Measurements from ENCODE around the gene NUP210L. TPM values are rescaled to one million over a fixed set of nuclear protein-coding genes. Genes with fewer than 3 reads are reported as not detected.
"Not testable (repeated sequence)": the region's sequence is repeated elsewhere in the genome, so short reads cannot be mapped to it uniquely, and the experiment has no call there.

Gene NUP210L
- total and polyA plus RNA-seq, 7 donors: under 0.01 to 0.01 (median under 0.01) TPM; not detected in 4

DNA sequence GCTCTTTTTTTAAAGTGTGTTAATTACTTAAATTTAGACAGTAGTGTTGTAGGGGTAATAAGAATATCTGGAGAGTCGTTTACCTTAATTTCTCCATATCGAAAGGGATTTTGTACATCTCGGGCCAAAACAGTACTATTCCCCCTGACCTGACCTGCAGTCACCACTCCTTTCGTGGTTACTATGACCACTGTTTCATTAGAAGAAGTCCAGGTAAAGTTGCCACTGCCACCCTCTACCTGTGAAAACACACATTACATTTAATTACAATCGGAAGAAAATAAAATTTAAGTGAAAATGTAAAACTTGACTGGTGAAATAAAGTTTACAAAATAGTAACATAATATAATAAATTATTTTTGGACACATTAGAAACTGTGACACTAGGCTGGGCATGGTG is 37.2 kb downstream of the NUP210L start:
- Histone ChIP-seq H3K4me1 (no peaks in the 10 kb centered on the region), H3K27me3 (no peaks in the 10 kb centered on the region), H3K4me3 (no peak overlapping the region), H3K27ac (no peak overlapping the region), H3K36me3 (no peaks in the 10 kb centered on the region), H3K9me3 (no peaks in the 10 kb centered on the region)
- no peak for DNase-seq
- WGBS, 2 donors: 76 to 83% methylated on average over 5 of the region's 5 CpGs
- TF ChIP-seq, protein P1, sequence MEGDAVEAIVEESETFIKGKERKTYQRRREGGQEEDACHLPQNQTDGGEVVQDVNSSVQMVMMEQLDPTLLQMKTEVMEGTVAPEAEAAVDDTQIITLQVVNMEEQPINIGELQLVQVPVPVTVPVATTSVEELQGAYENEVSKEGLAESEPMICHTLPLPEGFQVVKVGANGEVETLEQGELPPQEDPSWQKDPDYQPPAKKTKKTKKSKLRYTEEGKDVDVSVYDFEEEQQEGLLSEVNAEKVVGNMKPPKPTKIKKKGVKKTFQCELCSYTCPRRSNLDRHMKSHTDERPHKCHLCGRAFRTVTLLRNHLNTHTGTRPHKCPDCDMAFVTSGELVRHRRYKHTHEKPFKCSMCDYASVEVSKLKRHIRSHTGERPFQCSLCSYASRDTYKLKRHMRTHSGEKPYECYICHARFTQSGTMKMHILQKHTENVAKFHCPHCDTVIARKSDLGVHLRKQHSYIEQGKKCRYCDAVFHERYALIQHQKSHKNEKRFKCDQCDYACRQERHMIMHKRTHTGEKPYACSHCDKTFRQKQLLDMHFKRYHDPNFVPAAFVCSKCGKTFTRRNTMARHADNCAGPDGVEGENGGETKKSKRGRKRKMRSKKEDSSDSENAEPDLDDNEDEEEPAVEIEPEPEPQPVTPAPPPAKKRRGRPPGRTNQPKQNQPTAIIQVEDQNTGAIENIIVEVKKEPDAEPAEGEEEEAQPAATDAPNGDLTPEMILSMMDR (IDR thresholded peaks at IDR 0.05): no peak
- TF ChIP-seq EP300 (IDR thresholded peaks at IDR 0.05) (no peak), POLR2AphosphoS5 (IDR thresholded peaks at IDR 0.05) (no peak), POLR2A (IDR thresholded peaks at IDR 0.05) (no peak)
- intact Hi-C loops (cut with DNase I): no loop called here

DNA sequence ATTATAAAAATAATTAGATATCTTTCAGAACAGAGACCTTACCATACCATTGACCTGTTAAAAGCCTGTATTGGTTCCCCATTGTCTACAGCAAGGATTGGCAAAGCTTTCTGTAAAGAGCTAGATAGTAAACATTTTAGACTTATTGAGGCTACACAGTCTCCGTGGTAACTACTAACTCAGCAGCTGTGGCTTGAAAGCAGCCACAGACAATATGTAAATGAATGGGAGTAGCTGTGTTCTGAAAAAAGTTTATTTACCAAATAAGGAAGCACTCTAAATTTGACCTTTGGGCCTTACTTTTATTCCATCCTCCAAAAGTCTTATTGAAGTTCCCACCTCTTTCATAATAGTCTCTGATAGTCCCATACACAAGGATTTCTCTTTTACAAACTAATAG is 39.7 kb downstream of the NUP210L start:
- Histone ChIP-seq H3K4me1 (no peaks in the 10 kb centered on the region), H3K36me3 (no peaks in the 10 kb centered on the region), H3K27me3 (no peaks in the 10 kb centered on the region), H3K27ac (no peak overlapping the region), H3K9me3 (no peaks in the 10 kb centered on the region), H3K4me3 (no peak overlapping the region)
- DNase-seq: no peak
- 0 to 17% methylated on average over 1 of the region's 1 CpG for WGBS, 2 donors
- TF ChIP-seq EP300 (IDR thresholded peaks at IDR 0.05): no peak
- TF ChIP-seq, protein P1 (IDR thresholded peaks at IDR 0.05): no peak
- TF ChIP-seq POLR2A (IDR thresholded peaks at IDR 0.05): no peak
- TF ChIP-seq POLR2AphosphoS5 (IDR thresholded peaks at IDR 0.05): no peak
- intact Hi-C loops (cut with DNase I): no loop called here

DNA sequence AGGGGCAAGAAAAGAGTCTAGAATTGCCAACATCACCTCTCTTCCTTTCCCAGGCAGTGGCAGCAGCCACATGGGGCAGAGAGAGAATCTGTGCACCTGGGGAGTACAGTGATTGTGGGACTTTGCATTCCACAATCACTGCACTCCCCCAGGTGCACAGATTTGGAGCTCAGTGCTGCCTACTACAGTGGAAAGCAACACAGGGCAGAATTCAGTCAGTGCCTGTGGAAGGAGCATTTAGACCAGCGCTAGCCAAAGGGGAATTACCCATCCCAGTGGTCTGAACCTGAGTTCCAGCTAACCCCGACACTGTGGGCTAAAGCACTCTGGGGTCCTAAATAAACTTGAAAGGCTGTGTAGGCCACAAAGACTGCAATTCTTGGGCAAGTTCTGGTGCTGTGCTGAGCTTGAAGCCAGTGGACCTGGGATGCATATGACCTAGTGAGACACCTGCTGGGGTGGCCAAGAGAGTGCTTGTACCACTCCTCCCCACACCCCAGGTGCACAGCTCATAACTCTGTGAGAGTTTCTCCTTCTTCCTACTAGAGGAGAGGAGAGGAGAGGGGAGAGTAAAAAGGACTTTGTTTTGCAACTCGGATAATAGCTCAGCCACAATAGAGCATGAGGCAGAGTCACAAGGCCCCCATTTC is 50.3 kb downstream of the NUP210L start:
- no peak for DNase-seq
- TF ChIP-seq POLR2A (IDR thresholded peaks at IDR 0.05): no peak
- TF ChIP-seq, protein P1 (IDR thresholded peaks at IDR 0.05): no peak
- TF ChIP-seq EP300 (IDR thresholded peaks at IDR 0.05): no peak
- TF ChIP-seq POLR2AphosphoS5 (IDR thresholded peaks at IDR 0.05): no peak

DNA sequence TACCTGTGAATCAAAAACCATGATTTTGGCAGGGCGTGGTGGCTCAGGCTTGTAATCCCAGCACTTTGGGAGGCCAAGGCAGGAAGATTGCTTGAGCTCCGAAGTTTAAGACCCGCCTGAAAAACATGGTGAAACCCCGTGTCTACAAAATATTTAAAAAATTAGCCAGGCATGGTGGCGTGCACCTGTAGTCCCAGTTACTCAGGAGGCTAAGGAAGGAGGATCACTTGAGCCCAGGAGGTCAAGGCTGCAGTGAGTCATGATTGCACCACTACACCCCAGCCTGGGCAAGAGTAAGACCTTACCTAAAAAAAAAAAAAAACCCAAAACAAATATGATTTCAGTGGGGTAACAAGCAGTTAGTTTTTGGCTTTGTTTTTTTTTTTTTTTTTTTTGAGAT is 54.7 kb downstream of the NUP210L start:
- H3K27ac ChIP-seq; H3K9me3 ChIP-seq; H3K36me3 ChIP-seq; intact Hi-C loops (cut with DNase I); DNase-seq; H3K4me3 ChIP-seq; H3K4me1 ChIP-seq; H3K27me3 ChIP-seq: not testable (repeated sequence)
- WGBS, 2 donors: 92 to 94% methylated on average over 5 of the region's 5 CpGs

More for the DNA sequence above, 50.3 kb downstream of the NUP210L start:
- no peak overlapping the region for H3K27ac ChIP-seq
- H3K4me3 ChIP-seq: no peak overlapping the region
- no peaks in the 10 kb centered on the region for H3K4me1 ChIP-seq
- H3K27me3 ChIP-seq: no peaks in the 10 kb centered on the region
- H3K36me3 ChIP-seq: no peaks in the 10 kb centered on the region
- 76 to 80% methylated on average over 3 of the region's 3 CpGs for WGBS, 2 donors
- intact Hi-C loops (cut with DNase I): no loop called here
- H3K9me3 ChIP-seq: no peaks in the 10 kb centered on the region

DNA sequence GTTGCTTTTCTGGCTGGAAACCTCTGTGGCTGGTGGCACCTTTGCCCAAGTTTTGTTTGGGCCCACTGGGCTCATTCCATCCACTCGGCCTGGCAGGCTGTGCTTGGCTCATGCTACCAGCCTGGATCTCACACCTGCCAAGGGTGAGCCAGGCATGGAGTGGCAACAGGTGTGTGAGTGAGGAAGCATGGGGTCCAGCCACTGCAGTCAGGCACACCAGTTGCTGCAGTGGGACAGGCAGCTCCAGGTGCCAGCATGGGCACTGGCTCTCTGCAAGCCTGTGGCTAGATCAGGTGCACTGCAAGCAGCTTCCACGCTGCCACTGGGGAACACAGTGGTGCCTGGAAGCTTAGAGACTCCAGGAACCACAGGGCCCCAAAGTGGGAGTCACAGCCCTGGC is 57.0 kb downstream of the NUP210L start:
- H3K27me3 ChIP-seq: no peaks in the 10 kb centered on the region
- no peaks in the 10 kb centered on the region for H3K36me3 ChIP-seq
- no peak for DNase-seq
- H3K4me3 ChIP-seq: no peak overlapping the region
- TF ChIP-seq EP300 (IDR thresholded peaks at IDR 0.05) (no peak), POLR2A (IDR thresholded peaks at IDR 0.05) (no peak), POLR2AphosphoS5 (IDR thresholded peaks at IDR 0.05) (no peak)
- TF ChIP-seq, protein P1 (IDR thresholded peaks at IDR 0.05): no peak
- WGBS, 2 donors: 79 to 86% methylated on average over 2 of the region's 2 CpGs
- intact Hi-C loops (cut with DNase I): no loop called here
- no peak overlapping the region for H3K27ac ChIP-seq
- no peaks in the 10 kb centered on the region for H3K9me3 ChIP-seq
- no peaks in the 10 kb centered on the region for H3K4me1 ChIP-seq

Data from sigmoid colon (tissue), 7 donors.